Measurements from ENCODE around the gene ARMC6. TPM values are rescaled to one million over a fixed set of nuclear protein-coding genes. Genes with fewer than 3 reads are reported as not detected.
A peak's percentile ranks its signal among the peaks of the same experiment; 100 is the strongest.

ARMC6 gene
- total and polyA plus RNA-seq, 2 of the 13 experiments (the other 11 are each of a cell fraction or from before 2014, with no cell fraction given), result 16.2 to 36.8 TPM

GRCh38 chr19:19096641-19097627, 63.5 kb downstream of the ARMC6 start (continued):
- TF ChIP-seq MYPOP (CRISPR knock-in tag; IDR thresholded peaks at IDR 0.05) (peak; percentile 63; the same call in 1 of the 2 replicates), RXRB (CRISPR knock-in tag; IDR thresholded peaks at IDR 0.05; ENCODE audit: borderline replicate concordance) (peak; percentile 100), ZNF570 (CRISPR knock-in tag; IDR thresholded peaks at IDR 0.05; ENCODE audit: borderline replicate concordance) (no peak), HMGXB4 (CRISPR knock-in tag; IDR thresholded peaks at IDR 0.05; ENCODE audit: borderline replicate concordance in 1 of 2, low read depth in 1 of 2) (peak in 1 of 2 experiments; percentile 24; a peak in 1 of 4 replicates), STAG1 (CRISPR knock-in tag; IDR thresholded peaks at IDR 0.05) (peak; percentile 19; the same call in 1 of the 2 replicates), HNRNPL (IDR thresholded peaks at IDR 0.05; ENCODE audit: low read depth, low read length) (0 out of 2 replicates have a peak, but pooled peaks have one; percentile 69), TGIF2 (CRISPR knock-in tag; IDR thresholded peaks at IDR 0.05) (peak; percentile 90), CEBPB (IDR thresholded peaks at IDR 0.05; ENCODE audit: borderline replicate concordance, low read depth, low read length) (peak; percentile 76; the same call in 1 of the 2 replicates), ZNF567 (CRISPR knock-in tag; IDR thresholded peaks at IDR 0.05; ENCODE audit: borderline replicate concordance) (no peak), PBX3 (CRISPR knock-in tag; IDR thresholded peaks at IDR 0.05; ENCODE audit: borderline replicate concordance) (no peak), TERF1 (CRISPR knock-in tag; IDR thresholded peaks at IDR 0.05) (no peak), SP2 (CRISPR knock-in tag; IDR thresholded peaks at IDR 0.05) (peak; percentile 42; the same call in 1 of the 2 replicates), TSC22D2 (CRISPR knock-in tag; IDR thresholded peaks at IDR 0.05; ENCODE audit: borderline replicate concordance) (0 out of 2 replicates have a peak, but pooled peaks have one; percentile 18), THAP11 (CRISPR knock-in tag; IDR thresholded peaks at IDR 0.05) (peak; percentile 77), ZBTB33 (CRISPR knock-in tag; IDR thresholded peaks at IDR 0.05) (peak; percentile 64), ZNF816 (CRISPR knock-in tag; IDR thresholded peaks at IDR 0.05; ENCODE audit: borderline replicate concordance) (peak; percentile 88; the same call in 1 of the 2 replicates), CC2D1A (CRISPR knock-in tag; IDR thresholded peaks at IDR 0.05) (no peak), HOXA5 (CRISPR knock-in tag; IDR thresholded peaks at IDR 0.05) (peak; percentile 89), MXI1 (IDR thresholded peaks at IDR 0.05; ENCODE audit: borderline replicate concordance, low read depth, low read length) (peak; percentile 65; the same call in 2 of the 3 replicates), GATA4 (IDR thresholded peaks at IDR 0.05; ENCODE audit: borderline replicate concordance, low read depth) (peak; percentile 71; the same call in 1 of the 2 replicates)

Data from HepG2 (cell line).